ENCODE measurements around the gene DNMT3L. TPM values are rescaled to one million over a fixed set of nuclear protein-coding genes. Genes with fewer than 3 reads are reported as not detected.
"Not testable (repeated sequence)": the region's sequence is repeated elsewhere in the genome, so short reads cannot be mapped to it uniquely, and the experiment has no call there.

The DNMT3L gene
- polyA plus RNA-seq, 1 donor (not counting 4 experiments of a cell fraction or from before 2014, with no cell fraction given), result not detected

DNA sequence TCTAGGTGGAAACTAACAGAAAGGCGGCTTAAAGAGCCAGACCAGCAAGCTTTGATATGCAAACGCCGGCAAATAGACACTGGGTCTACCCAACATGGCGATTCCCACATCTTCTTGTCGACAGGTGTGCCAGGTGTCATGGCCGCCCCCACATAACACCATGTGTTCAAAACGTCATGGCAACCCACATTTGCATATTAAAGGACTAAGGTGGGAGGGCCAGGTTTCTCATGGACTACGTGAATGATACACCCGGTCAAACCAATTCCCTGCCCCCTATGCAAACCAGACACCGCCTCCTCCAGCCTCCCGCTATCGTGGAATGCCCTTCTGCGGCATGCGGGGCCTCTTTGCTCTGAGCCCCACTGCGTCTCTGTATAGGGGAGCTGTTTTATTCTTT, 62.2 kb downstream of the DNMT3L start:
- Histone ChIP-seq H3K9ac (ENCODE audit: control insufficient read depth, extremely low read depth, insufficient read depth, low read length) (no peak overlapping the region), H3K4me3 (ENCODE audit: control insufficient read depth in 2 of 3, extremely low read depth in 1 of 3, insufficient read depth in 2 of 3, low read depth in 1 of 3, low read length in 3 of 3) (no peak overlapping the region), H2AFZ (ENCODE audit: control insufficient read depth, low read length) (no peak overlapping the region), H3K27me3 (ENCODE audit: control insufficient read depth, extremely low read depth, insufficient read depth, low read length) (no peaks in the 10 kb centered on the region), H3K9me1 (ENCODE audit: control insufficient read depth, extremely low read depth, insufficient read depth, low read length) (no peaks in the 10 kb centered on the region), H3K4me2 (ENCODE audit: control insufficient read depth, extremely low read depth, insufficient read depth, low read depth, low read length) (no peak overlapping the region), H3K79me2 (ENCODE audit: control insufficient read depth, insufficient read depth, low read length) (no peaks in the 10 kb centered on the region), H3K9me3 (ENCODE audit: control insufficient read depth, low read depth, low read length) (no peaks in the 10 kb centered on the region), H3K27ac (ENCODE audit: control insufficient read depth, insufficient read depth, low read length) (no peak overlapping the region), H3K4me1 (ENCODE audit: control insufficient read depth, extremely low read depth, insufficient read depth, low read length) (no peaks in the 10 kb centered on the region), H3K36me3 (ENCODE audit: control insufficient read depth in 2 of 2, extremely low read depth in 1 of 2, insufficient read depth in 2 of 2, low read length in 2 of 2) (no peaks in the 10 kb centered on the region), H4K20me1 (ENCODE audit: control insufficient read depth, extremely low read depth, insufficient read depth, low read length) (no peaks in the 10 kb centered on the region)
- FAIRE-seq (no peak), DNase-seq (ENCODE audit: low read depth, low spot score) (no peak)
- dilution Hi-C loops (cut with MboI; ENCODE audit: extremely low pct_ligation_motif_present, low sequenced_read_pairs), result no loop called here
- no peak for TF ChIP-seq EZH2 (IDR thresholded peaks at IDR 0.05; ENCODE audit: low read length)
- TF ChIP-seq, protein P1, sequence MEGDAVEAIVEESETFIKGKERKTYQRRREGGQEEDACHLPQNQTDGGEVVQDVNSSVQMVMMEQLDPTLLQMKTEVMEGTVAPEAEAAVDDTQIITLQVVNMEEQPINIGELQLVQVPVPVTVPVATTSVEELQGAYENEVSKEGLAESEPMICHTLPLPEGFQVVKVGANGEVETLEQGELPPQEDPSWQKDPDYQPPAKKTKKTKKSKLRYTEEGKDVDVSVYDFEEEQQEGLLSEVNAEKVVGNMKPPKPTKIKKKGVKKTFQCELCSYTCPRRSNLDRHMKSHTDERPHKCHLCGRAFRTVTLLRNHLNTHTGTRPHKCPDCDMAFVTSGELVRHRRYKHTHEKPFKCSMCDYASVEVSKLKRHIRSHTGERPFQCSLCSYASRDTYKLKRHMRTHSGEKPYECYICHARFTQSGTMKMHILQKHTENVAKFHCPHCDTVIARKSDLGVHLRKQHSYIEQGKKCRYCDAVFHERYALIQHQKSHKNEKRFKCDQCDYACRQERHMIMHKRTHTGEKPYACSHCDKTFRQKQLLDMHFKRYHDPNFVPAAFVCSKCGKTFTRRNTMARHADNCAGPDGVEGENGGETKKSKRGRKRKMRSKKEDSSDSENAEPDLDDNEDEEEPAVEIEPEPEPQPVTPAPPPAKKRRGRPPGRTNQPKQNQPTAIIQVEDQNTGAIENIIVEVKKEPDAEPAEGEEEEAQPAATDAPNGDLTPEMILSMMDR (optimal IDR thresholded peaks at IDR 0.05 in 1 of 3, IDR thresholded peaks at IDR 0.05 in 1 of 3, conservative IDR thresholded peaks at IDR 0.05 in 1 of 3; ENCODE audit: extremely low read depth in 1 of 3, insufficient read depth in 2 of 3, low read length in 3 of 3), result no peak

DNA sequence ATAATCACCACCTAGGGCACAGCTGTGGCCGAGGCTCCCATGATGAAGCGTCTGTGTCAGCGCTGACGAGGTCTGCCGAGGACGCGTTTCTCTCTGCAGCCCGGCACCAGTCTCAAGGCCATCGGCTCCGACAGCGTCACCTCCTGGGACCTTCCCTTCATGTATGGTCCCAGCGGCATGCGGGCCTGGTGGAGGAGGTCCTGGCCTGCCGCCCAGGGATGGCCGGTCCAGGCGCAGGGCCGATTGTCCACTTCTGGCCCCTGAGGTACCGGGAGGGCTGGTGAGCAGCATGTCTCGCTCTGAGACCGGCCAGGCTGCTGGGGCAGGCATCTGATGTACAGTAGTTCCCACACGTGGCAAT, 64.6 kb downstream of the DNMT3L start:
- H3K27me3 ChIP-seq (ENCODE audit: control insufficient read depth, extremely low read depth, insufficient read depth, low read length); dilution Hi-C loops (cut with MboI; ENCODE audit: extremely low pct_ligation_motif_present, low sequenced_read_pairs); H3K79me2 ChIP-seq (ENCODE audit: control insufficient read depth, insufficient read depth, low read length); H4K20me1 ChIP-seq (ENCODE audit: control insufficient read depth, extremely low read depth, insufficient read depth, low read length); FAIRE-seq; H3K9me3 ChIP-seq (ENCODE audit: control insufficient read depth, low read depth, low read length); H3K4me1 ChIP-seq (ENCODE audit: control insufficient read depth, extremely low read depth, insufficient read depth, low read length); H3K27ac ChIP-seq (ENCODE audit: control insufficient read depth, insufficient read depth, low read length); H3K4me3 ChIP-seq (ENCODE audit: control insufficient read depth in 2 of 3, extremely low read depth in 1 of 3, insufficient read depth in 2 of 3, low read depth in 1 of 3, low read length in 3 of 3); H3K9me1 ChIP-seq (ENCODE audit: control insufficient read depth, extremely low read depth, insufficient read depth, low read length); H3K36me3 ChIP-seq (ENCODE audit: control insufficient read depth in 2 of 2, extremely low read depth in 1 of 2, insufficient read depth in 2 of 2, low read length in 2 of 2); H3K9ac ChIP-seq (ENCODE audit: control insufficient read depth, extremely low read depth, insufficient read depth, low read length); H3K4me2 ChIP-seq (ENCODE audit: control insufficient read depth, extremely low read depth, insufficient read depth, low read depth, low read length); H2AFZ ChIP-seq (ENCODE audit: control insufficient read depth, low read length); DNase-seq (ENCODE audit: low read depth, low spot score): not testable (repeated sequence)

Small RNAs within 50 kb of the gene (small RNA-seq; reads per million reads assigned to genes)
- gene AP001059.3 (ENCODE audit: insufficient read length in 3 of 3, low read depth in 3 of 3, low replicate concordance in 1 of 3), result 0 reads per million in 3 experiments

Other genes starting within 250 kb of the DNMT3L start
- gene TRAPPC10, start 249.6 kb downstream of the DNMT3L start, polyA plus RNA-seq, result 17.5 to 22.0 TPM (median 21.6 TPM) in 3 replicates
- gene PWP2, start 154.5 kb downstream of the DNMT3L start, polyA plus RNA-seq, result 27.3 to 34.2 TPM (median 29.5 TPM) in 3 replicates
- gene GATD3, start 128.2 kb downstream of the DNMT3L start, polyA plus RNA-seq, result 25.7 to 35.9 TPM (median 32.0 TPM) in 3 replicates
- gene ICOSLG, start 21.0 kb downstream of the DNMT3L start, polyA plus RNA-seq, result 1.7 to 2.2 TPM (median 1.8 TPM) in 3 replicates
- gene AIRE, start 24.0 kb upstream of the DNMT3L start, polyA plus RNA-seq, result not detected in 3 replicates
- 46.6 to 73.3 TPM (median 58.9 TPM) in 3 replicates for gene PFKL, start 38.2 kb upstream of the DNMT3L start, polyA plus RNA-seq
- gene CFAP410, start 77.5 kb upstream of the DNMT3L start, polyA plus RNA-seq, result 2.2 to 5.7 TPM (median 2.9 TPM) in 3 replicates
- gene TRPM2, start 91.7 kb upstream of the DNMT3L start, polyA plus RNA-seq, result 0.31 to 0.60 TPM (median 0.52 TPM) in 3 replicates
- 1.4 to 1.9 TPM (median 1.6 TPM) in 3 replicates for gene LRRC3, start 193.6 kb upstream of the DNMT3L start, polyA plus RNA-seq